ENCODE results near the gene FOXJ2. TPM values are rescaled to one million over a fixed set of nuclear protein-coding genes. Genes with fewer than 3 reads are reported as not detected.

The FOXJ2 gene
- total RNA-seq, 1 donor from 2014 or later, result 24.0 TPM

DNA sequence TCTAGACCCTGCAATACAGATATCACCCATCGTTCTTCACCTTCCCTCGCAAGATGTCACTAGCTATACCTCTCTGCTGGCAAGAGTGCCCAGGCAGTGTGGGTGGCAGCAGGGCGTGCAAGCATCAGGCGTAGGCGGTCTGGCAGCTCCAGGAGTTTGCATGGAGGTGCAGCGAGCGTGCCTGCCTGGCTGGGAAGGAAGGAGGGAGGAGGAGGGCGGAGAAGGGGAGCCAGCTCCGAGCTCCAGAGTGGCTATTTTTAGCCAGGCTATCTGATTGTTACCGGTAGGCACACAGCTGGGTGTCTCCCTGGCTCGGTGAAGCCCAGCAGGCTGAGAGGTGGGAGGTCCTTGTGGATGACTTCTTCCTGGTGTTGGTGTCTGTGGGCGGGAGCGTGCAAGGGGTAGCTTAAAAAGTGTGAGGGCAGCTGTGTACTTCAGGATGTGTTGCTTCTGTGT, 6.2 kb downstream of the FOXJ2 start:
- Mint-ChIP-seq H3K9me3 (ENCODE audit: low read depth) (no peaks in the 10 kb centered on the region), H3K4me1 (ENCODE audit: low read depth) (peaks cover 56% of the 10 kb centered on the region), H3K36me3 (ENCODE audit: low read depth) (peaks cover 19% of the 10 kb centered on the region), H3K27ac (ENCODE audit: unreplicated experiment) (peak overlapping the region; percentile 86), H3K27me3 (ENCODE audit: low read depth) (no peaks in the 10 kb centered on the region), H3K4me3 (ENCODE audit: unreplicated experiment) (peak overlapping the region; percentile 57)
- TF ChIP-seq, protein P1, sequence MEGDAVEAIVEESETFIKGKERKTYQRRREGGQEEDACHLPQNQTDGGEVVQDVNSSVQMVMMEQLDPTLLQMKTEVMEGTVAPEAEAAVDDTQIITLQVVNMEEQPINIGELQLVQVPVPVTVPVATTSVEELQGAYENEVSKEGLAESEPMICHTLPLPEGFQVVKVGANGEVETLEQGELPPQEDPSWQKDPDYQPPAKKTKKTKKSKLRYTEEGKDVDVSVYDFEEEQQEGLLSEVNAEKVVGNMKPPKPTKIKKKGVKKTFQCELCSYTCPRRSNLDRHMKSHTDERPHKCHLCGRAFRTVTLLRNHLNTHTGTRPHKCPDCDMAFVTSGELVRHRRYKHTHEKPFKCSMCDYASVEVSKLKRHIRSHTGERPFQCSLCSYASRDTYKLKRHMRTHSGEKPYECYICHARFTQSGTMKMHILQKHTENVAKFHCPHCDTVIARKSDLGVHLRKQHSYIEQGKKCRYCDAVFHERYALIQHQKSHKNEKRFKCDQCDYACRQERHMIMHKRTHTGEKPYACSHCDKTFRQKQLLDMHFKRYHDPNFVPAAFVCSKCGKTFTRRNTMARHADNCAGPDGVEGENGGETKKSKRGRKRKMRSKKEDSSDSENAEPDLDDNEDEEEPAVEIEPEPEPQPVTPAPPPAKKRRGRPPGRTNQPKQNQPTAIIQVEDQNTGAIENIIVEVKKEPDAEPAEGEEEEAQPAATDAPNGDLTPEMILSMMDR (IDR thresholded peaks at IDR 0.05), result no peak
- DNase-seq (ENCODE audit: low spot score), result no peak

DNA sequence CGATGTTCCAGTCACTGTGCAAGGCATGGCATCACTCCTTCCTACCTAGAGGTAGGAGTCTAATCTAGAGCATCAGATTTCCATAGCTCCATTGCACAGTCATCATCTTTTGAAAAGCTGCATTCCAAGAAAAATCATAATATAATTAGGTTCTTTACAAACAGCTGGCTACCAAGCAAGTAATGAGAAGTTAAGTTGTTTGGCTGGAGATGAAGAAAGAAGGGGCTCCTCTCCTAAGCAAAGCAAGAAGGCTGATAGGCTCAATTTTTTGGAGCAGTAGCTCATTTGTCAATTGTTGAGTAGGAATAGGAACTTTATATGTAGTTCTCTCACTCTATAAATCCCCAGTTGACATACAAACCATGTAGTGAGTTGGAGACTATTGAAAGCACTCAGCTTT, 8.3 kb downstream of the FOXJ2 start:
- Mint-ChIP-seq H3K27ac (ENCODE audit: unreplicated experiment) (no peak overlapping the region), H3K4me3 (ENCODE audit: unreplicated experiment) (no peak overlapping the region), H3K36me3 (ENCODE audit: low read depth) (peaks cover 31% of the 10 kb centered on the region), H3K4me1 (ENCODE audit: low read depth) (peaks cover 35% of the 10 kb centered on the region), H3K9me3 (ENCODE audit: low read depth) (no peaks in the 10 kb centered on the region), H3K27me3 (ENCODE audit: low read depth) (no peaks in the 10 kb centered on the region)
- TF ChIP-seq, protein P1 (IDR thresholded peaks at IDR 0.05), result no peak
- no peak for DNase-seq (ENCODE audit: low spot score)

DNA sequence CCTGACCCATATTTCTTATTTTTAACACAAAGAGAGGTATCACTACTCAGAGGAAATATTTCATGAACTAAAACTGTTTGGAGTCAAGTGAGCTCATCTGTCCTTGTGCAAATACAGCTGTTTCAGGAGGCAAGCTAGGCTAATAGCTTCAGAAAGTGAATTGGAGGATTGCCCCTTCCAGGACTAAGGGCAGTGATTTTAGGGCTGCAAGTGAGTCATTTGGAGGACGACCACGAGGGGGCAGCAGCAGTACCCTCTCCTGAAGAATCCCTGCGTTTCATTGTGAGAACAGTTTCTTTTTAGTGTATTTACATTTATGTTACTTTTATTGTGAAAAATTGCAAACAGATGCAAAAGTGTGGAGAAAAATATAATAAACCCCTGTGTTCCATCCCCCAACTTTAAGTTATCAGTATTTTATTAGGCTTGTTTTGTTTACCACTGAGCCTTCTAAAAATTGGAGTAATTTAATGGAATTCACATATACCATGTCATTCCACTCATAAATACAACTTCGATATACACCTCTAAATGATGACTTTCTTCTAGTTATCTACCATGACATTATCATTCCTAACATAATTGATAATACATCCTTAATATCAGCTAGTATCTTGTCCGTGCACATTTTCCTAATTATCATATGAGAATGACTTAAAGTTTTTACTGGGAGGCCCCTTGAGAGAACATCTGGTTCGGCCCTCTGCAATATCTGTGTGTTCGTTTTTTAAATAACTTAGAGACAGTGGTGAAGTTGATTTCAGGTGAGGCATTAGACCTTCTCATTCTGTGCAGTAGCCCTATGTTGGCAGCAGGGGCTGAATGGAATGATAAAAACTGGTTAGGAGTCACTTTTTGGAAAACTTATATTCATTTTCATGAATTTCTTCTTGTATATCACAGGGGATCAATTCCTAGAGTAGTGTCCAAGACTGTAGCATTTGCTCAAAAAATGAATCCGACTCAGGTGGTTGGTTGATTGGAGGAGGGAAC, 13.7 kb downstream of the FOXJ2 start:
- H3K4me1 Mint-ChIP-seq (ENCODE audit: low read depth), result no peaks in the 10 kb centered on the region
- H3K9me3 Mint-ChIP-seq (ENCODE audit: low read depth), result no peaks in the 10 kb centered on the region
- H3K4me3 Mint-ChIP-seq (ENCODE audit: unreplicated experiment), result no peak overlapping the region
- no peaks in the 10 kb centered on the region for H3K27me3 Mint-ChIP-seq (ENCODE audit: low read depth)
- peaks cover 50% of the 10 kb centered on the region for H3K36me3 Mint-ChIP-seq (ENCODE audit: low read depth)
- TF ChIP-seq, protein P1 (IDR thresholded peaks at IDR 0.05), result peak; percentile 93
- no peak for DNase-seq (ENCODE audit: low spot score)
- H3K27ac Mint-ChIP-seq (ENCODE audit: unreplicated experiment), result no peak overlapping the region

DNA sequence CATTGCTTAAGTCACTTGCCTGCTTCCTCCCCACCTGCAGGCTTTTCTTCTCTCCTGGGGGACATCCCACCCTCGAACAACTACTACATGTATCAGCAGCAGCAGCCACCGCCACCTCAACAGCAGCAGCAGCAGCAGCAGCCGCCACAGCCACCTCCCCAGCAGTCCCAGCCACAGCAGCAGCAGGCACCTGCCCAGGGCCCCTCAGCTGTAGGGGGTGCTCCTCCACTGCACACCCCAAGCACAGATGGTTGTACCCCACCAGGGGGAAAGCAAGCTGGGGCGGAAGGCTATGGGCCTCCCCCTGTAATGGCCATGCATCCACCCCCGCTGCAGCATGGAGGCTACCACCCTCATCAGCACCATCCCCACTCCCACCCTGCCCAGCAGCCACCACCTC, 15.3 kb downstream of the FOXJ2 start:
- H3K9me3 Mint-ChIP-seq (ENCODE audit: low read depth), result no peaks in the 10 kb centered on the region
- TF ChIP-seq, protein P1 (IDR thresholded peaks at IDR 0.05), result no peak
- DNase-seq (ENCODE audit: low spot score), result no peak
- peaks cover 48% of the 10 kb centered on the region for H3K36me3 Mint-ChIP-seq (ENCODE audit: low read depth)
- no peaks in the 10 kb centered on the region for H3K27me3 Mint-ChIP-seq (ENCODE audit: low read depth)
- no peak overlapping the region for H3K27ac Mint-ChIP-seq (ENCODE audit: unreplicated experiment)
- H3K4me1 Mint-ChIP-seq (ENCODE audit: low read depth), result no peaks in the 10 kb centered on the region
- H3K4me3 Mint-ChIP-seq (ENCODE audit: unreplicated experiment), result no peak overlapping the region

DNA sequence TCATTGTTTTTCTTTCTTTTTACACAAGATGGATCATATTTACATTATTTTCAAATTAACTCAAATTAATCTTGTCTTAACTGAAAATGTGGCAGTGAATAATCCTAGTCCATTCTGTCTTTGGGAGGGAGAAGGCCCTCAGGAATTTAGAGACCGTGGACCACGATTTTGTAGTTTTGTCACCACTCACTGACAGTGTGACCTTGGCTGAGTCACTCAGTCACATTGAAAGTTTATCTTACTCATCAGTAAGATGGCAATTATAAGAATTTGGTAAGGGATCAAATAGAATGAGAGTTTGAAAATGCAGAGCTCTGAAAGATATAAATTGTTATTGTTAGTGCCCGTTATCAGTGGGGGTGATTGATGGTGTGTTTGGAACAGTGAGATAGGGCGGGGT, 16.4 kb downstream of the FOXJ2 start:
- H3K4me3 Mint-ChIP-seq (ENCODE audit: unreplicated experiment), result no peak overlapping the region
- H3K9me3 Mint-ChIP-seq (ENCODE audit: low read depth), result no peaks in the 10 kb centered on the region
- H3K27me3 Mint-ChIP-seq (ENCODE audit: low read depth), result no peaks in the 10 kb centered on the region
- no peak for DNase-seq (ENCODE audit: low spot score)
- TF ChIP-seq, protein P1 (IDR thresholded peaks at IDR 0.05), result no peak
- no peaks in the 10 kb centered on the region for H3K4me1 Mint-ChIP-seq (ENCODE audit: low read depth)
- H3K27ac Mint-ChIP-seq (ENCODE audit: unreplicated experiment), result no peak overlapping the region
- H3K36me3 Mint-ChIP-seq (ENCODE audit: low read depth), result peaks cover 44% of the 10 kb centered on the region
